A673 (cell line): ENCODE data around the gene OTOA. TPM values are rescaled to one million over a fixed set of nuclear protein-coding genes. Genes with fewer than 3 reads are reported as not detected.
"Not testable (repeated sequence)": the region's sequence is repeated elsewhere in the genome, so short reads cannot be mapped to it uniquely, and the experiment has no call there.

Experiments used
- BruUV-seq: library from RNA; stranded (reverse); fragments of 400-500 nt; replicated peaks from 2 replicates; lab custom pipeline; 2021; lab: Mats Ljungman, UMichigan
- CTCF ChIA-PET: fragments of 300-600 bp; sonication (Branson Sonifier 250); formaldehyde crosslinking; loops from one replicate; lab custom pipeline; 2022; ENCODE audit warnings: antibody characterized with exemption; lab: Charles Lee
- POLR2A ChIA-PET: fragments of 300-600 bp; sonication (Branson Sonifier 250); formaldehyde crosslinking; loops from one replicate; lab custom pipeline; 2022; ENCODE audit warnings: antibody characterized with exemption; ENCODE audit not compliant: low non-redundant PET; lab: Charles Lee
- DNase-seq: peaks from one replicate; pipeline ENCODE4 v3.0.0-alpha.2; 2015; ENCODE audit warnings: low spot score
- H3K27ac ChIP-seq: fragments of 200-600 bp; sonication (generic); 2 replicates; pipeline ENCODE4 v1.5.1; 2016; ENCODE audit warnings: mixed run types, low read depth, mild to moderate bottlenecking, mixed read lengths, antibody characterized with exemption, low read length; ENCODE audit not compliant: poor library complexity, severe bottlenecking
- H3K27me3 ChIP-seq: fragments of 200-600 bp; sonication (generic); replicated peaks from 2 replicates; pipeline ENCODE4 v1.6.1; 2017; ENCODE audit warnings: mixed run types, low read depth, mild to moderate bottlenecking, mixed read lengths, antibody characterized with exemption, low read length; ENCODE audit not compliant: insufficient read depth, poor library complexity
- H3K36me3 ChIP-seq: fragments of 200-600 bp; sonication (generic); 2 replicates; pipeline ENCODE4 v1.6.1; 2016; ENCODE audit warnings: mixed run types, mild to moderate bottlenecking, mixed read lengths, antibody characterized with exemption, low read length; ENCODE audit not compliant: insufficient read depth, poor library complexity, severe bottlenecking
- H3K4me1 ChIP-seq: fragments of 200-600 bp; sonication (generic); 2 replicates; pipeline ENCODE4 v1.6.1; 2017; ENCODE audit warnings: mixed run types, mild to moderate bottlenecking, mixed read lengths, antibody characterized with exemption, low read length; ENCODE audit not compliant: insufficient read depth, poor library complexity, severe bottlenecking
- H3K4me3 ChIP-seq: fragments of 200-600 bp; sonication (generic); 2 replicates; pipeline ENCODE4 v1.5.1; 2016; ENCODE audit warnings: low read depth, mixed run types, mild to moderate bottlenecking, mixed read lengths, low read length; ENCODE audit not compliant: poor library complexity, severe bottlenecking
- H3K9me3 ChIP-seq: fragments of 200-600 bp; sonication (generic); 2 replicates; pipeline ENCODE4 v1.6.1; 2016; ENCODE audit warnings: mixed run types, low read depth, mild to moderate bottlenecking, mixed read lengths, antibody characterized with exemption, low read length; ENCODE audit not compliant: poor library complexity, severe bottlenecking
- EZH2 ChIP-seq: fragments of 200-600 bp; sonication (generic); IDR thresholded peaks from 2 replicates; pipeline ENCODE4 v1.6.1; 2017; ENCODE audit warnings: borderline replicate concordance, low read depth, mild to moderate bottlenecking, mixed read lengths, antibody characterized with exemption, low read length; ENCODE audit not compliant: poor library complexity, severe bottlenecking
- intact Hi-C: fragments of 100-400 bp; cut with micrococcal nuclease; formaldehyde crosslinking; loops from one replicate; pipeline ENCODE4 v1.10.0; 2022; ENCODE audit not compliant: unreplicated experiment
- total RNA-seq: library from RNA; stranded (reverse); gene quantifications from 2 replicates; pipeline ENCODE4 v1.2.3, GENCODE V29; 2021
- TF ChIP-seq, protein P1 (sequence below): fragments of 300-800, 200-600 bp; sonication (generic); conservative IDR thresholded peaks from 2 replicates; pipeline ENCODE4 v1.5.1; 2017; ENCODE audit warnings: low read depth, mild to moderate bottlenecking, antibody characterized with exemption, low read length, moderate library complexity, mixed read lengths

The OTOA gene
- total RNA-seq, 1 experiment from 2014 or later = 0.13 TPM

DNA sequence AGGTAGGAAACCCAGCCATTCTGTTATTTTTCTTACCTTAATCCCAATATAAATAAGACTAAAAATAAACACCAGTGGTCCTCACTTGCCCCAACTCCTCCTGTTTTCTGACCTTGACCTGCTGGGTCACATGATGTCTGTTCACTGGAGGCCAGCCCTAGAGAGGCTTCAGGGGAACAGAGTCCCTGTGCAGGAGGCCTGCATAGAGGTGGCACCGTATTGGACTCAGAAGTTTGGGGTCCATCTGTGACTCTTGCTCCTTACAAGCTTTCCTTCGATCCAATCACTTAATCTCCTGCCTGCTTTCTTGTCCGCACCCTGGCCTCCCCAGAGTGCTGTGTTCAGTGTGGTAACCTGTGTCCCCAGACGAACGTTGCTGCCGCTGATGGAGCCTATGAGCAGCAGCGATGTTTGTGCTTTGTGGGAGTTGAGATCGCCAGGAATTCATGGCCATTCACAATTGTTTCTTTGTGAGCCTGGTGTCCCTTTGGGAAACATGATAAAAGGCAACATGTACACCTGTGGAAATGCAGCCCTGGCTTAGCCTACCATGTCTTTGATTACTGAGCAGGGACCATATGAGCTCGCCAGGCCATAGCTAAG is 16.1 kb upstream of the OTOA start:
- BruUV-seq = no TSS peak
- ChIA-PET CTCF (no interaction called here), POLR2A (no interaction called here)
- TF ChIP-seq EZH2 = no peak
- TF ChIP-seq, protein P1, sequence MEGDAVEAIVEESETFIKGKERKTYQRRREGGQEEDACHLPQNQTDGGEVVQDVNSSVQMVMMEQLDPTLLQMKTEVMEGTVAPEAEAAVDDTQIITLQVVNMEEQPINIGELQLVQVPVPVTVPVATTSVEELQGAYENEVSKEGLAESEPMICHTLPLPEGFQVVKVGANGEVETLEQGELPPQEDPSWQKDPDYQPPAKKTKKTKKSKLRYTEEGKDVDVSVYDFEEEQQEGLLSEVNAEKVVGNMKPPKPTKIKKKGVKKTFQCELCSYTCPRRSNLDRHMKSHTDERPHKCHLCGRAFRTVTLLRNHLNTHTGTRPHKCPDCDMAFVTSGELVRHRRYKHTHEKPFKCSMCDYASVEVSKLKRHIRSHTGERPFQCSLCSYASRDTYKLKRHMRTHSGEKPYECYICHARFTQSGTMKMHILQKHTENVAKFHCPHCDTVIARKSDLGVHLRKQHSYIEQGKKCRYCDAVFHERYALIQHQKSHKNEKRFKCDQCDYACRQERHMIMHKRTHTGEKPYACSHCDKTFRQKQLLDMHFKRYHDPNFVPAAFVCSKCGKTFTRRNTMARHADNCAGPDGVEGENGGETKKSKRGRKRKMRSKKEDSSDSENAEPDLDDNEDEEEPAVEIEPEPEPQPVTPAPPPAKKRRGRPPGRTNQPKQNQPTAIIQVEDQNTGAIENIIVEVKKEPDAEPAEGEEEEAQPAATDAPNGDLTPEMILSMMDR = no peak
- intact Hi-C loops = no loop called here
- no peak overlapping the region for H3K27ac ChIP-seq
- H3K36me3 ChIP-seq = peaks cover 3% of the 10 kb centered on the region
- no peak for DNase-seq
- H3K27me3 ChIP-seq = no peaks in the 10 kb centered on the region
- no peaks in the 10 kb centered on the region for H3K9me3 ChIP-seq
- H3K4me3 ChIP-seq = no peak overlapping the region
- H3K4me1 ChIP-seq = peaks cover 6% of the 10 kb centered on the region

DNA sequence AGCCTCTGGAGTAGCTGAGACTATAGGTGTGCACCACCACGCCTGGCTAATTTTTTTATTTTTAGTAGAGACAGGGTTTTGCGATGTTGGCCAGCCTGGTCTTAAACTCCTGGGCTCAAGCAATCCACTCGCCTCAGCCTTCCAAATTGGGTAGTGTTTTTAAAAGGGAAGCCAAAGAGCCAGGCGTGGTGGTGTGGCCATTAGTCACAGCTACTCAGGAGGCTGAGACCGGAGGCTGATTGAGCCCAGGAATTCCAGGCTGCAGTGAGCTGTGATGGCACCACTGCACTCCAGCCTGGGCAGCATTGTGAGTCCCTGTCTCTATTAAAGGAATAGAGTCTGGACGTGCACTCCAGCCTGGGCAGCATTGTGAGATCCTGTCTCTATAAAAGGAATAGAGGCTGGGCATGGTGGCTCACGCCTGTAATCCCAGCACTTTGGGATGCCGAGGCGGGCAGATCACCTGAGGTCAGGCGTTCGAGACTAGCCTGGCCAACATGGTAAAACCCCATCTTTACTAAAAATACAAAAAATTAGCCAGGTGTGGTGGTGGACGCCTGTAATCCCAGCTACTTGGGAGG is 13.9 kb upstream of the OTOA start:
- H3K4me1 ChIP-seq, intact Hi-C loops, H3K4me3 ChIP-seq, DNase-seq, BruUV-seq, H3K36me3 ChIP-seq, H3K27me3 ChIP-seq, H3K9me3 ChIP-seq, H3K27ac ChIP-seq, POLR2A ChIA-PET: not testable (repeated sequence)
- CTCF ChIA-PET = interaction anchor here (0.6 kb wide), 1 partner anchor 1603 kb away, joined by 4 read pairs; no protein-coding TSS in a partner anchor

DNA sequence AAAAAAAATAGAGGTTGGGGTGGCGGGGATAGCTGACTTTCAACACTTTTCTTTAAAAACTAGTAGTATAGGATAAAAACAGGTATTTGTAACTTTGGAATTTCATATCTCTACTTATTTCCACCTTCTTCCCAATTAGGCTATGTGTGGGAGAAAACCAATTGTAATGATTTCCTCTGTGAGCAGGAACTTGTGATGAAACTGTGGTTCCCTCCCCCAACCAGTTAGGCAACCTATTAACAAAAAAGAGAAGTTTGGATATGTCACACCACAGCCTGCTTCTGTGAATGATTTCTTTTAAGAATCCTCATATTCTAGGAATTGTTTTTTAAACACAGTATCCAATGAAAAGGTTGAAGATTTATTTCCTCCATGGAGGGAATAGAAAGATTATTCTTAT is 13.2 kb upstream of the OTOA start:
- ChIA-PET CTCF (interaction anchor here (0.6 to 0.9 kb wide), 2 partner anchors 10 to 1602 kb away, joined by 3 to 4 read pairs; no protein-coding TSS in a partner anchor), POLR2A (no interaction called here)
- Histone ChIP-seq H3K27me3 (no peaks in the 10 kb centered on the region), H3K4me3 (no peak overlapping the region), H3K27ac (no peak overlapping the region), H3K9me3 (no peaks in the 10 kb centered on the region), H3K36me3 (peaks cover 5% of the 10 kb centered on the region), H3K4me1 (no peaks in the 10 kb centered on the region)
- DNase-seq = no peak
- intact Hi-C loops = no loop called here
- no TSS peak for BruUV-seq
- TF ChIP-seq, protein P1 = no peak
- no peak for TF ChIP-seq EZH2
